SK-N-SH (cell line): ENCODE measurements around the gene STX18.

Experiments used
- CTCF ChIP-seq: fragments of 200-600 bp; sonication (generic); IDR thresholded peaks from 2 replicates; pipeline ENCODE4 v1.6.1; 2017; ENCODE audit warnings: antibody characterized with exemption, mild to moderate bottlenecking, moderate library complexity
- FOXJ3 ChIP-seq: sonication (generic); formaldehyde crosslinking; IDR thresholded peaks from 2 replicates; pipeline ENCODE4 v1.5.1; 2020; ENCODE audit warnings: mild to moderate bottlenecking, missing genetic modification reagents
- IRF3 ChIP-seq: fragments of 150-350 bp; IDR thresholded peaks from 2 replicates; pipeline ENCODE4 v1.6.1; 2016; ENCODE audit warnings: mild to moderate bottlenecking, low read depth, low read length
- MAX ChIP-seq: IDR thresholded peaks from 2 replicates; pipeline ENCODE4 v1.4.0; 2012; ENCODE audit warnings: low read depth
- NRF1 ChIP-seq: IDR thresholded peaks from 2 replicates; pipeline ENCODE4 v1.6.1; 2012; ENCODE audit warnings: low read depth, mild to moderate bottlenecking, low read length
- RAD21 ChIP-seq: IDR thresholded peaks from 2 replicates; pipeline ENCODE4 v1.6.1; 2012; ENCODE audit warnings: mild to moderate bottlenecking, low read length
- RFX5 ChIP-seq: IDR thresholded peaks from 2 replicates; pipeline ENCODE4 v1.6.1; 2012; ENCODE audit warnings: mild to moderate bottlenecking, improper control_type of control experiment, low read length
- TAF1 ChIP-seq: IDR thresholded peaks from 2 replicates; pipeline ENCODE4 v1.6.1; 2012; ENCODE audit warnings: low read depth, mild to moderate bottlenecking, low read length, moderate library complexity, borderline replicate concordance
- TCF12 ChIP-seq: IDR thresholded peaks from 2 replicates; pipeline ENCODE4 v1.4.0; 2012
- TEAD4 ChIP-seq: IDR thresholded peaks from 2 replicates; pipeline ENCODE4 v1.4.0; 2012; ENCODE audit warnings: mild to moderate bottlenecking, borderline replicate concordance; ENCODE audit not compliant: insufficient read depth
- USF2 ChIP-seq: fragments of 150-350 bp; IDR thresholded peaks from 2 replicates; pipeline ENCODE4 v1.6.1; 2017; ENCODE audit warnings: antibody characterized with exemption, low read length, low read depth, borderline replicate concordance

- TF ChIP-seq TAF1 (no peak), USF2 (no peak), NRF1 (no peak), FOXJ3 (CRISPR knock-in tag) (no peak), CTCF (no peak), RAD21 (no peak), IRF3 (no peak), TCF12 (no peak), MAX (no peak), RFX5 (no peak), TEAD4 (no peak)
These were observed 29.6 kb downstream of the STX18 start for GRCh38 chr4:4512282-4512681.
